AG04449 (cell line): Measurements from ENCODE around the gene CES2.
A peak's percentile ranks its signal among the peaks of the same experiment; 100 is the strongest.
"Not testable (repeated sequence)": the region's sequence is repeated elsewhere in the genome, so short reads cannot be mapped to it uniquely, and the experiment has no call there.

Source experiments
- CTCF ChIA-PET: fragments of 350-600 bp; formaldehyde crosslinking; extraction: SDS; loops from one replicate; lab custom pipeline; 2021; ENCODE audit warnings: antibody characterized with exemption; lab: Yijun Ruan, JAX
- POLR2A ChIA-PET: fragments of 400-600, 350-600 bp; formaldehyde crosslinking; extraction: SDS; loops from one replicate; lab custom pipeline; 2020; ENCODE audit warnings: antibody characterized with exemption, inconsistent platforms; lab: Yijun Ruan, JAX
- DNase-seq: peaks from one replicate; pipeline ENCODE4 v3.0.0-alpha.2; 2010; ENCODE audit warnings: low read depth, low spot score
- H3K4me3 ChIP-seq: 2 replicates; pipeline ENCODE4 v1.5.1; 2011; ENCODE audit warnings: low read depth, mild to moderate bottlenecking, control low read depth, low read length
- TF ChIP-seq, protein P1 (sequence below): IDR thresholded peaks from one replicate; pipeline ENCODE4 v1.5.1; 2011; ENCODE audit warnings: mild to moderate bottlenecking, moderate library complexity, low read length, control low read depth, inconsistent platforms; ENCODE audit not compliant: insufficient read depth; ENCODE audit errors: missing control alignments

The CES2 gene

DNA sequence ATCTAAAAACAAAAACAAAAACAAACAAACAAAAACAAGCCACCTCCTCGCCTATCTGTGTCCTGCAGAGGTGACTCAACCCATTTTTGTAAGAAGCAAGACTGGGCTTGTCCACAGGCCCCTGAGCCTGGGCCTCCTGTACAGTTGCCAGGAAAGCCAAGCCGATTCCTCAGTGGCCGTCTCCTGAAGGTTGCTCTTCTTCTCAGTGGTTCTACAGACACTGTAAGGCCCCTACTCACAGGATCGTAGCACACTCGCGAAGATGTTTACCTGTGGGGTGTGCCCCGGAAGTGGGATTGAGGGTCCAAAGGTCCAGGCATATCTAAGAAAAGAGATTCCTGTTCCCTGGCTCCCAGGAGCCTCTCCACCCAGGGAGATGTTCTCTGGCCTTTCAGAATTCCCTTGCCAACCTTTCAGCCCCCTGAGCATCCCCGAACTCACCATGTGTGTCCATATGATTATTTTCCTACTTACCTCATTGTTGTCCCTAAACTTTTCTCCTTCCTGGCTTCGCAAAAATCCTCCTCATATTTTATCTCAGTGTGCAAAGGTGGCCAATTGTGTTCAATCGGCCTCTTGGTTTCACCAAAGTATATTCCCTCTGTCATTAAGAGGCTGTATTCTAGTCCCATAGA is 18.3 kb downstream of the CES2 start:
- ChIA-PET CTCF (interaction anchor here (0.6 to 6.6 kb wide), 35 partner anchors 7 to 561 kb away, joined by 3 to 90 read pairs (median 5); partner anchors contain the start of genes CDH16, CES3, EXOC3L1 and FBXL8), POLR2A (no interaction called here)
- TF ChIP-seq, protein P1, sequence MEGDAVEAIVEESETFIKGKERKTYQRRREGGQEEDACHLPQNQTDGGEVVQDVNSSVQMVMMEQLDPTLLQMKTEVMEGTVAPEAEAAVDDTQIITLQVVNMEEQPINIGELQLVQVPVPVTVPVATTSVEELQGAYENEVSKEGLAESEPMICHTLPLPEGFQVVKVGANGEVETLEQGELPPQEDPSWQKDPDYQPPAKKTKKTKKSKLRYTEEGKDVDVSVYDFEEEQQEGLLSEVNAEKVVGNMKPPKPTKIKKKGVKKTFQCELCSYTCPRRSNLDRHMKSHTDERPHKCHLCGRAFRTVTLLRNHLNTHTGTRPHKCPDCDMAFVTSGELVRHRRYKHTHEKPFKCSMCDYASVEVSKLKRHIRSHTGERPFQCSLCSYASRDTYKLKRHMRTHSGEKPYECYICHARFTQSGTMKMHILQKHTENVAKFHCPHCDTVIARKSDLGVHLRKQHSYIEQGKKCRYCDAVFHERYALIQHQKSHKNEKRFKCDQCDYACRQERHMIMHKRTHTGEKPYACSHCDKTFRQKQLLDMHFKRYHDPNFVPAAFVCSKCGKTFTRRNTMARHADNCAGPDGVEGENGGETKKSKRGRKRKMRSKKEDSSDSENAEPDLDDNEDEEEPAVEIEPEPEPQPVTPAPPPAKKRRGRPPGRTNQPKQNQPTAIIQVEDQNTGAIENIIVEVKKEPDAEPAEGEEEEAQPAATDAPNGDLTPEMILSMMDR = no peak
- no peak for DNase-seq
- H3K4me3 ChIP-seq = no peak overlapping the region

DNA sequence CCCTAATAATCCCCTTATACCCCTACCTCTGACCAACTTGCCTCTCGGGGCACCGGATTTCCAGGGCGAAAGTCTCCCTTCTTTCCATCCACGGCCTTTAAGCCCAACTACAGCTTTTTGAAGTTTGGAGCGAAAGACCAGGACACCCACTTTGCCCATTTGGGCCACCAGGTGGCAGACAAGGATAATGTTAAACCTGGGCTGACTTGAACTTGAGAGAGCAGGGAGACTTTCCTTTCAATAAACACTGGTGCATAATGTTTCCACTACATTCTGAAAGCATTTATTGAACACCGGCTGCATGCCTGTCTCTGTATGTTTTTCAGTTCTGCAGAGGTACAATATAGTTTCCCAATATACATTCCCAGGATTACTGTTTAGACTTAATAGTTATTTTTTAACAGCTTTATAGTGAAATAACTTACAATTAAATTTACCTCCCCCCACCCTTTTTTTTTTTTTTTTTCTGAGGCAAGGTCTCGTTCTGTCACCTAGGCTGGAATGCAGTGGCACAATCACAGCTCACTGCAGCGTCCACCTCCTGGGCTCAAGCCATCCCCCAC is 18.9 kb downstream of the CES2 start:
- no peak for DNase-seq
- ChIA-PET POLR2A (no interaction called here), CTCF (interaction anchor here (0.6 to 6.6 kb wide), 31 partner anchors 11 to 560 kb away, joined by 3 to 90 read pairs (median 5); partner anchors contain the start of genes CDH16, EXOC3L1, FBXL8 and FHOD1)
- H3K4me3 ChIP-seq = no peak overlapping the region
- TF ChIP-seq, protein P1 = peak; percentile 78

DNA sequence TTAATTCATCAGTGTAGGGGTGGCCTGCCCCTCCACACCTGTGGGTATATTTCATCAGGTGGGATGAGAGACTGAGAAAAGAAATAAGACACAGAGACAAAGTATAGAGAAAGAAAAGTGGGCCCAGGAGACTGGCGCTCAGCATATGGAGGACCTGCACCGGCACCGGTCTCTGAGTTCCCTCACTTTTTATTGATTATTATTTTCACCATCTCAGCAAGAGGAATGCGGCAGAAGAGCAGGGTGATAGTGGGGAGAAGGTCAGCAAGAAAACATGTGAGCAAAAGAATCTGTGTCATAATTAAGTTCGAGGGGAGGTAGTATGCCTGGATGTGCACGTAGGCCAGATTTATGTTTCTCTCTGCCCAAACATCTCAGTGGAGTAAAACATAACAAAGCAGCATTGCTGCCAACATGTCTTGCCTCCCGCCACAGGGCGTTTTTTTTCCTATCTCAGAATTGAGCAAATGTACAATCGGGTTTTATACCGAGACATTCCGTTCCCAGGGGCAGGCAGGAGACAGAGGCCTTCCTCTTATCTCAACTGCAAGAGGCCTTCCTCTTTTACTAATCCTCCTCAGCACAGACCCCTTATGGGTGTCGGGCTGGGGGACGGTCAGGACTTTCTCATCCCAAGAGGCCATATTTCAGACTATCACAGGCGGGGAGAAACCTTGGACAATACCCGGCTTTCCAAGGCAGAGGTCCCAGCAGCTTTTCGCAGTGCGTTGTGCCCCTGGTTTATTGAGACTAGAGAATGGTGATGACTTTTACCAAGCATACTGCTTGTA is 20.2 kb downstream of the CES2 start:
- H3K4me3 ChIP-seq, DNase-seq, POLR2A ChIA-PET: not testable (repeated sequence)
- CTCF ChIA-PET = interaction anchor here (1.1 to 6.1 kb wide), 9 partner anchors 16 to 243 kb away, joined by 3 to 57 read pairs (median 8); partner anchors contain the start of gene B3GNT9

DNA sequence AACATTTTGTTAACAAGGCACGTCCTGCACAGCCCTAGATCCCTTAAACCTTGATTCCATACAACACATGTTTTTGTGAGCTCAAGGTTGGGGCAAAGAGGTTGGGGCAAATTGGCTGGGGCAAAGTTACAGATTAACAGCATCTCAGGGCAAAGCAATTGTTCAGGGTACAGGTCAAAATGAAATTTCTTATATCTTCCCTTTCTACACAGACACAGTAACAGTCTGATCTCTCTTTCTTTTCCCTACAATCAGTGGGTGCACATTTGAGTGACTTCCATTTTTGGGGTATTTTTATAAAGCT is 20.8 kb downstream of the CES2 start:
- H3K4me3 ChIP-seq, POLR2A ChIA-PET, DNase-seq: not testable (repeated sequence)
- CTCF ChIA-PET = interaction anchor here (0.6 to 6.1 kb wide), 11 partner anchors 16 to 242 kb away, joined by 3 to 57 read pairs (median 7); partner anchors contain the start of gene B3GNT9

DNA sequence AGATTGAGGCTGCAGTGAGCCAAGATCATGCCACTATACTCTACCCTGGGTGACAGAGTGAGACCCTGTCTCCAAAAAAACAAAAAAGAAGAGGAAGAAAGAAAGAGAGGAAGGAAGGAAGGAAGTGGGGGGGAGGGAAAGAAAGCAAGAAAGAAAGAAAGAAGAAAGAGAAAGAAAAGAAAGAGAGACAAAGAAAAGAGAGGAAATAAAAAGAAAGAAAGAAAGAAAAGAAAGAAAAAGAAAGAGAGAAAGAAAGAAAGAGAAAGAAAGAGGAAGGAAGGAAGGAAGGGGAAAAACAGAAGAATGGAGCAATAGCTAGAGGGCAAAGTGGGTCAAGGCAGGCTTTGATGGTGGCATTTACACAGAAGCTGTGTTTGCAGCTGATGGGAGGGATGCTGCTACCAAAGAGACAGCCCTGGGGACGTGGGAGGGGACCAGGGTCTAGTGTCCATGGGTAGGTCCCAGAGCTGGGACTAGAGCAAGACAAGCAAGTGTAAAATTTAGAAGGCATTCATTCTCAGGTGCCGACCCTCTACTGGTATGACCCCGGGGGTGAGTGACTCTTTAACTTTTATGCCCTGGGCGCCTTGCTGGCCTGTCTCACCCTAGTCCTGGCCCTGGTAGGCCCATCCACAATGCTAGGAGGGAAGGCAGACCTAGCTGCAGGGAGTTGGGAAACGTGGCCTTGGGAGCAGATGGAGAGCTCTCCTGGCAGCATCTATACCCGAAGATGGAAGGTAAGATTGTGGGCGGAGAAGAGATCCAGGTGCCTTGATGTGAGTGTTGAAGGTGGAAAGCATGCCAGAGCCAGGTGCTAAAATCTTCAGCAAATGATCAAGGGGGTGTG is 23.8 kb downstream of the CES2 start:
- ChIA-PET CTCF (interaction anchor here (0.8 to 6.1 kb wide), 21 partner anchors 8 to 228 kb away, joined by 3 to 57 read pairs (median 7); partner anchors contain the start of genes B3GNT9 and TRADD), POLR2A (no interaction called here)
- no peak overlapping the region for H3K4me3 ChIP-seq
- TF ChIP-seq, protein P1 = no peak
- DNase-seq = no peak

DNA sequence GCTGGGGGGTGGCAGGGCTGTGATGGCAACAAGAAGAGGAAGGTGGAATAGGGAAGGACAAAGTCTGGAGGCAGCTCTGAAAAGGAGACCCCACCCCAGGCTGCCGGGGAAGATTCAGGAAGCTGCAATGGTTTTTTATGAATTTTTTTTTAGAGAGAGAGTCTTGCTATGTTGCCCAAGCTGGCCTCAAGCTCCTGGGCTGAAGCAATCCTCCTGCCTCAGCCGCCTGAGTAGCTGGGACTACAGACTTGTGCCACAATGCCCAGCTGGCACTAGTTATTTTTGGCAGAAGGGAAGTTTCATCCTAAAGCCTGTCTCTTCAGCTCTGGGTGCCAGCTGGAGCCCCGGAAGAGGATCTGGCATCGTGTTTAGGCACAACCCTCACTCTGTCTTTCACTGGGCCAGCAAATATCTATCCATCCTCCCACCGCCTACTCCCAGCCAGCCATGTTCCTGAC is 24.4 kb downstream of the CES2 start:
- POLR2A ChIA-PET = no interaction called here
- no peak overlapping the region for H3K4me3 ChIP-seq
- TF ChIP-seq, protein P1 = no peak
- CTCF ChIA-PET = interaction anchor here (0.8 to 6.1 kb wide), 19 partner anchors 8 to 227 kb away, joined by 3 to 57 read pairs (median 7); partner anchors contain the start of genes B3GNT9 and TRADD
- no peak for DNase-seq
